HCT116 (cell line): Measurements from ENCODE around the gene NEK5. TPM values are rescaled to one million over a fixed set of nuclear protein-coding genes. Genes with fewer than 3 reads are reported as not detected.

Source experiments
- ATAC-seq: fragments of 200-7000 bp; cut with Tn5 transposase; 2 replicates; pipeline ENCODE4 v1.9.1; 2020; ENCODE audit warnings: mild to moderate bottlenecking, moderate library complexity
- BruUV-seq: library from RNA; stranded (reverse); fragments of 400-500 nt; replicated peaks from 2 replicates; lab custom pipeline; 2021; lab: Mats Ljungman, UMichigan
- CTCF ChIA-PET: fragments of 300-600 bp; sonication (Branson Sonifier 250); formaldehyde crosslinking; loops from one replicate; lab custom pipeline; 2021; ENCODE audit warnings: antibody characterized with exemption; lab: Charles Lee
- POLR2A ChIA-PET: fragments of 300-600, 350-600 bp; sonication (Branson Sonifier 250); formaldehyde crosslinking; loops from one replicate; lab custom pipeline; 2021; ENCODE audit warnings: antibody characterized with exemption; lab: Charles Lee
- RAD21 ChIA-PET, 2 experiments: fragments of 300-600 bp; sonication (Branson Sonifier 250); formaldehyde crosslinking; loops; one replicate each; lab custom pipeline; 2023; ENCODE audit warnings: low total read pairs in 2 of 2; ENCODE audit not compliant: uncharacterized antibody in 2 of 2, unreplicated experiment in 2 of 2, low non-redundant PET in 1 of 2; lab: Charles Lee
- DNase-seq: peaks from one replicate; pipeline ENCODE4 v3.0.0-alpha.2; 2010; ENCODE audit warnings: low read depth, low spot score
- H2AFZ ChIP-seq: fragments of 200-600 bp; shearing (Covaris generic), sonication (generic); 2 replicates; pipeline ENCODE4 v1.6.1; 2017; ENCODE audit warnings: low read depth, mixed run types, mixed read lengths, antibody characterized with exemption, low read length; ENCODE audit not compliant: poor library complexity, severe bottlenecking
- H3K27ac ChIP-seq: 2 replicates; pipeline ENCODE4 v1.5.1; 2012; ENCODE audit warnings: low read depth, low read length
- H3K27me3 ChIP-seq: fragments of 200-600 bp; sonication (generic); 2 replicates; pipeline ENCODE4 v1.6.1; 2016; ENCODE audit warnings: mixed run types, low read length, mixed read lengths; ENCODE audit not compliant: insufficient read depth
- H3K36me3 ChIP-seq, 2 experiments: fragments of 200-500 bp in 1 of 2; fragments of 200-600 bp in 1 of 2; sonication (Bioruptor generic) in 1 of 2; sonication (generic) in 1 of 2; 2 replicates each; pipeline versions ENCODE4 v1.5.1 to v1.6.1; 2014 to 2016; ENCODE audit warnings: low read length in 2 of 2, inconsistent platforms in 1 of 2, mixed read lengths in 1 of 2, mixed run types in 1 of 2; ENCODE audit not compliant: insufficient read depth in 2 of 2, control insufficient read depth in 1 of 2
- H3K4me1 ChIP-seq, 2 experiments: fragments of 200-600 bp in 1 of 2; sonication (generic) in 1 of 2; 2 replicates each; pipeline versions ENCODE4 v1.5.1 to v1.6.1; 2012 to 2017; ENCODE audit warnings: low read length in 2 of 2, inconsistent platforms in 1 of 2, mild to moderate bottlenecking in 1 of 2, mixed read lengths in 1 of 2, mixed run types in 1 of 2, moderate library complexity in 1 of 2; ENCODE audit not compliant: insufficient read depth in 2 of 2, control insufficient read depth in 1 of 2
- H3K4me2 ChIP-seq: fragments of 200-600 bp; sonication (generic); 2 replicates; pipeline ENCODE4 v1.6.1; 2017; ENCODE audit warnings: mixed run types, low read length, mixed read lengths
- H3K4me3 ChIP-seq, 2 experiments: fragments of 200-600 bp in 1 of 2; sonication (generic) in 1 of 2; replicated peaks in 1 of 2; 2 replicates each; pipeline ENCODE4 v1.5.1; 2011 to 2016; ENCODE audit warnings: low read length in 2 of 2, control low read depth in 1 of 2, low read depth in 1 of 2, mild to moderate bottlenecking in 1 of 2, mixed read lengths in 1 of 2, mixed run types in 1 of 2
- H3K79me2 ChIP-seq: fragments of 200-600 bp; sonication (generic); 2 replicates; pipeline ENCODE4 v1.6.1; 2017; ENCODE audit warnings: mild to moderate bottlenecking, mixed run types, low read length, moderate library complexity, mixed read lengths; ENCODE audit not compliant: insufficient read depth
- H3K9ac ChIP-seq: fragments of 200-600 bp; sonication (generic); 2 replicates; pipeline ENCODE4 v1.6.1; 2016; ENCODE audit warnings: low read length, mixed read lengths
- H3K9me2 ChIP-seq: fragments of 200-600 bp; sonication (generic), shearing (Covaris generic); 2 replicates; pipeline ENCODE4 v1.6.1; 2017; ENCODE audit warnings: mixed run types, mild to moderate bottlenecking, moderate library complexity; ENCODE audit not compliant: insufficient read depth
- H3K9me3 ChIP-seq, 2 experiments: fragments of 200-500 bp in 1 of 2; fragments of 200-600 bp in 1 of 2; sonication (Bioruptor generic) in 1 of 2; sonication (generic) in 1 of 2; 2 replicates each; pipeline ENCODE4 v1.6.1; 2014 to 2017; ENCODE audit warnings: low read length in 2 of 2, mixed read lengths in 2 of 2, inconsistent platforms in 1 of 2, low read depth in 1 of 2, mild to moderate bottlenecking in 1 of 2, mixed run types in 1 of 2, moderate library complexity in 1 of 2; ENCODE audit not compliant: control insufficient read depth in 1 of 2, insufficient read depth in 1 of 2
- H4K20me1 ChIP-seq: fragments of 200-600 bp; sonication (generic), shearing (Covaris generic); 2 replicates; pipeline ENCODE4 v1.6.1; 2017; ENCODE audit warnings: mixed run types, mild to moderate bottlenecking, moderate library complexity; ENCODE audit not compliant: insufficient read depth
- CBX3 ChIP-seq: IDR thresholded peaks from 2 replicates; pipeline ENCODE4 v1.6.1; 2012; ENCODE audit warnings: low read depth
- EGR1 ChIP-seq: IDR thresholded peaks from 2 replicates; pipeline ENCODE4 v1.6.1; 2012; ENCODE audit warnings: low read depth
- ELF1 ChIP-seq: IDR thresholded peaks from 2 replicates; pipeline ENCODE4 v1.6.1; 2012; ENCODE audit warnings: low read depth, borderline replicate concordance
- EZH2phosphoT487 ChIP-seq: fragments of 200-600 bp; IDR thresholded peaks from 2 replicates; pipeline ENCODE4 v1.6.1; 2018; ENCODE audit warnings: antibody characterized with exemption, borderline replicate concordance
- POLR2AphosphoS5 ChIP-seq: IDR thresholded peaks from 2 replicates; pipeline ENCODE4 v1.6.1; 2011; ENCODE audit warnings: mild to moderate bottlenecking, low read depth, low read length, moderate library complexity
- RAD21 ChIP-seq: IDR thresholded peaks from 2 replicates; pipeline ENCODE4 v1.6.1; 2012; ENCODE audit warnings: low read depth, mild to moderate bottlenecking
- SIN3A ChIP-seq: IDR thresholded peaks from 2 replicates; pipeline ENCODE4 v1.6.1; 2012; ENCODE audit warnings: low read depth
- SRF ChIP-seq: IDR thresholded peaks from 2 replicates; pipeline ENCODE4 v1.6.1; 2012; ENCODE audit warnings: low read depth
- TCF7L2 ChIP-seq: IDR thresholded peaks from 2 replicates; pipeline ENCODE4 v1.7.0; 2011; ENCODE audit warnings: borderline replicate concordance, inconsistent platforms; ENCODE audit not compliant: insufficient read depth, insufficient read length; ENCODE audit errors: extremely low read depth
- YY1 ChIP-seq: IDR thresholded peaks from 2 replicates; pipeline ENCODE4 v1.6.1; 2011; ENCODE audit warnings: low read length, low read depth, moderate library complexity, mild to moderate bottlenecking; ENCODE audit not compliant: insufficient replicate concordance; ENCODE audit errors: extremely low read depth
- ZBTB33 ChIP-seq: IDR thresholded peaks from 2 replicates; pipeline ENCODE4 v1.6.1; 2011; ENCODE audit warnings: mild to moderate bottlenecking, low read length, moderate library complexity; ENCODE audit not compliant: insufficient replicate concordance; ENCODE audit errors: extremely low read depth
- ZFX ChIP-seq: fragments of 450-650 bp; IDR thresholded peaks from 2 replicates; pipeline ENCODE4 v1.6.1; 2017
- intact Hi-C: fragments of 100-400 bp; cut with micrococcal nuclease; formaldehyde crosslinking; loops from 2 replicates; pipeline ENCODE4 v1.10.0; 2022
- total RNA-seq: library from RNA; stranded (reverse); gene quantifications from one replicate; pipeline ENCODE4 v1.2.1, GENCODE V29; 2021; ENCODE audit not compliant: unreplicated experiment
- TF ChIP-seq, protein P1 (sequence below): IDR thresholded peaks from 2 replicates; pipeline ENCODE4 v1.6.1; 2012

Gene NEK5
- total RNA-seq, 1 experiment from 2014 or later = 1.5 TPM

DNA sequence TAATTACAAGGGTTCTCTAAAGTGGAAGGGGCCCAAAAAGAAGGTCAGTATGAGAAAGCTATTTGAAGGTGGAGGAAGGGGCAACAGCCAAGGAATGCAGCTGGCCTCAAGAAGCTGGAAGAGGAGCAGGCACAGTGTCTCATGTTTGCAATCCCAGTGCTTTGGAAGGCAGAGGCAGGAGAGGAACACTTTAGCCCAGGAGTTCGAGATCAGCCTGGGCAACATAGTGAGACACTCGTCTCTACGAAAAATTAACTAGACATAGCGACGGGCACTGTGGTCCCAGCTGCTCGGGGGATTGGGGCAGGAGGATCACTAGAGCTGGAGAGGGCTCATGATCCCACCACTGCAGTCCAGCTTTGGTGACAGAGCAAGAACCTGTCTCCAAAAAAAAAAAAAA lies 31.2 kb upstream of the NEK5 start:
- Histone ChIP-seq H3K9ac (no peak overlapping the region), H3K4me1 (peaks cover 22 to 35% of the 10 kb centered on the region in 2 experiments), H3K27ac (no peak overlapping the region), H3K4me2 (peak overlapping the region; percentile 89), H3K4me3 (peak overlapping the region in 1 of 2 experiments; percentile 70; a peak in 1 of 4 replicates), H3K79me2 (no peaks in the 10 kb centered on the region), H3K36me3 (no peaks in the 10 kb centered on the region), H3K9me2 (no peaks in the 10 kb centered on the region), H3K9me3 (0 out of 4 replicates have a peak, but pooled peaks cover 0 to 4% of the 10 kb centered on the region in 2 experiments), H3K27me3 (no peaks in the 10 kb centered on the region), H2AFZ (peak overlapping the region; percentile 81), H4K20me1 (no peaks in the 10 kb centered on the region)
- BruUV-seq = no TSS peak
- no peak for DNase-seq
- ChIA-PET POLR2A (interaction anchor here (1.3 kb wide), 1 partner anchor 10 kb away, joined by 3 read pairs; no protein-coding TSS in a partner anchor), RAD21 (no interaction called here), CTCF (interaction anchor here (1.4 kb wide), 1 partner anchor 32 kb away, joined by 4 read pairs; no protein-coding TSS in a partner anchor)
- ATAC-seq = no peak
- intact Hi-C loops = no loop called here
- TF ChIP-seq SRF (no peak), EZH2phosphoT487 (no peak), POLR2AphosphoS5 (no peak), EGR1 (no peak), RAD21 (no peak)

GRCh38 chr13:52159159-52159982 lies 30.5 kb upstream of the NEK5 start, which contains the start of gene NEK3:
TSS of gene NEK3 (minus strand) at chr13:52159597. CDS start at chr13:52156191, 3,406 bp downstream.
- Histone ChIP-seq H3K4me1 (peaks cover 22 to 35% of the 10 kb centered on the region in 2 experiments), H3K27ac (peak within 1 kb of the TSS; percentile 49; the same call in 1 of the 2 replicates), H4K20me1 (no peaks in the 10 kb centered on the region), H3K9ac (peak within 1 kb of the TSS; percentile 63), H3K4me3 (peak within 1 kb of the TSS; percentile 54 to 70), H3K79me2 (no peaks in the 10 kb centered on the region), H3K9me3 (0 out of 4 replicates have a peak, but pooled peaks cover 0 to 4% of the 10 kb centered on the region in 2 experiments), H3K4me2 (peak within 1 kb of the TSS; percentile 89), H3K9me2 (no peaks in the 10 kb centered on the region), H2AFZ (peak within 1 kb of the TSS; percentile 81), H3K36me3 (no peaks in the 10 kb centered on the region), H3K27me3 (no peaks in the 10 kb centered on the region)
- DNase-seq = peak; percentile 47
- TF ChIP-seq YY1 = peak; percentile 34
- TF ChIP-seq RAD21 = no peak
- TF ChIP-seq CBX3 = peak; percentile 98
- TF ChIP-seq, protein P1, sequence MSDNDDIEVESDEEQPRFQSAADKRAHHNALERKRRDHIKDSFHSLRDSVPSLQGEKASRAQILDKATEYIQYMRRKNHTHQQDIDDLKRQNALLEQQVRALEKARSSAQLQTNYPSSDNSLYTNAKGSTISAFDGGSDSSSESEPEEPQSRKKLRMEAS = peak; percentile 100
- TF ChIP-seq EGR1 = no peak
- TF ChIP-seq POLR2AphosphoS5 = peak; percentile 60
- no peak for TF ChIP-seq TCF7L2
- TF ChIP-seq ELF1 = peak; percentile 27; the same call in 1 of the 2 replicates
- TF ChIP-seq ZBTB33 = no peak
- TF ChIP-seq SRF = no peak
- TF ChIP-seq ZFX = peak; percentile 44; the same call in 1 of the 2 replicates
- no peak for TF ChIP-seq EZH2phosphoT487
- no peak for TF ChIP-seq SIN3A
- no TSS peak for BruUV-seq
- ChIA-PET CTCF (interaction anchor here (1.4 kb wide), 1 partner anchor 32 kb away, joined by 4 read pairs; no protein-coding TSS in a partner anchor), POLR2A (interaction anchor here (1.3 kb wide), 1 partner anchor 11 kb away, joined by 3 read pairs; no protein-coding TSS in a partner anchor), RAD21 (no interaction called here)
- intact Hi-C loops = loop anchor here (10.0 kb wide), 1 partner anchor 295 kb away; the partner anchor contains the start of genes CKAP2 and VPS36
- ATAC-seq = peak; percentile 78
